ENCODE results near the gene SLC7A5. TPM values are rescaled to one million over a fixed set of nuclear protein-coding genes. Genes with fewer than 3 reads are reported as not detected.
"Not testable (repeated sequence)": the region's sequence is repeated elsewhere in the genome, so short reads cannot be mapped to it uniquely, and the experiment has no call there.

Gene SLC7A5
- total RNA-seq, 2 donors from 2014 or later: 130 to 233 TPM

GRCh38 chr16:87858151-87858993, 10.9 kb downstream of the SLC7A5 start:
- H3K36me3 Mint-ChIP-seq (ENCODE audit: low read depth): peaks cover 99% of the 10 kb centered on the region
- peak overlapping the region; percentile 93 for H3K27ac Mint-ChIP-seq
- not testable (repeated sequence) for H3K9me3 Mint-ChIP-seq; ATAC-seq (replicated peaks); H3K27me3 Mint-ChIP-seq
- peaks cover 16% of the 10 kb centered on the region for H3K4me1 Mint-ChIP-seq
- H3K4me3 Mint-ChIP-seq: peak overlapping the region; percentile 81

- peaks cover 21% of the 10 kb centered on the region for H3K4me1 Mint-ChIP-seq
- H3K27me3 Mint-ChIP-seq: no peaks in the 10 kb centered on the region
- H3K4me3 Mint-ChIP-seq: peak overlapping the region; percentile 81
- peaks cover 100% of the 10 kb centered on the region for H3K36me3 Mint-ChIP-seq (ENCODE audit: low read depth)
- no peak for ATAC-seq (replicated peaks)
- no peaks in the 10 kb centered on the region for H3K9me3 Mint-ChIP-seq
- peak overlapping the region; percentile 93 for H3K27ac Mint-ChIP-seq
Measured at GRCh38 chr16:87856791-87857228, 12.5 kb downstream of the SLC7A5 start.

- peak; percentile 70 for ATAC-seq (replicated peaks)
- H3K36me3 Mint-ChIP-seq (ENCODE audit: low read depth): peaks cover 100% of the 10 kb centered on the region
- H3K9me3 Mint-ChIP-seq: no peaks in the 10 kb centered on the region
Measured at GRCh38 chr16:87855852-87856715, 13.2 kb downstream of the SLC7A5 start.

GRCh38 chr16:87854907-87855683, 14.2 kb downstream of the SLC7A5 start:
- Mint-ChIP-seq H3K9me3 (no peaks in the 10 kb centered on the region), H3K36me3 (ENCODE audit: low read depth) (peaks cover 100% of the 10 kb centered on the region), H3K4me3 (peak overlapping the region; percentile 81), H3K27ac (peak overlapping the region; percentile 93), H3K4me1 (peaks cover 17% of the 10 kb centered on the region), H3K27me3 (no peaks in the 10 kb centered on the region)
- no peak for ATAC-seq (replicated peaks)

More at GRCh38 chr16:87855852-87856715, 13.2 kb downstream of the SLC7A5 start:
- peak overlapping the region; percentile 81 for H3K4me3 Mint-ChIP-seq
- peaks cover 21% of the 10 kb centered on the region for H3K4me1 Mint-ChIP-seq
- H3K27ac Mint-ChIP-seq: peak overlapping the region; percentile 93
- no peaks in the 10 kb centered on the region for H3K27me3 Mint-ChIP-seq

- no peak for ATAC-seq (replicated peaks)
- Mint-ChIP-seq H3K4me1 (peaks cover 17% of the 10 kb centered on the region), H3K4me3 (peak overlapping the region; percentile 81), H3K9me3 (no peaks in the 10 kb centered on the region), H3K27me3 (no peaks in the 10 kb centered on the region), H3K27ac (peak overlapping the region; percentile 83), H3K36me3 (ENCODE audit: low read depth) (peaks cover 100% of the 10 kb centered on the region)
Measured at GRCh38 chr16:87854053-87854906, 15.0 kb downstream of the SLC7A5 start.

DNA sequence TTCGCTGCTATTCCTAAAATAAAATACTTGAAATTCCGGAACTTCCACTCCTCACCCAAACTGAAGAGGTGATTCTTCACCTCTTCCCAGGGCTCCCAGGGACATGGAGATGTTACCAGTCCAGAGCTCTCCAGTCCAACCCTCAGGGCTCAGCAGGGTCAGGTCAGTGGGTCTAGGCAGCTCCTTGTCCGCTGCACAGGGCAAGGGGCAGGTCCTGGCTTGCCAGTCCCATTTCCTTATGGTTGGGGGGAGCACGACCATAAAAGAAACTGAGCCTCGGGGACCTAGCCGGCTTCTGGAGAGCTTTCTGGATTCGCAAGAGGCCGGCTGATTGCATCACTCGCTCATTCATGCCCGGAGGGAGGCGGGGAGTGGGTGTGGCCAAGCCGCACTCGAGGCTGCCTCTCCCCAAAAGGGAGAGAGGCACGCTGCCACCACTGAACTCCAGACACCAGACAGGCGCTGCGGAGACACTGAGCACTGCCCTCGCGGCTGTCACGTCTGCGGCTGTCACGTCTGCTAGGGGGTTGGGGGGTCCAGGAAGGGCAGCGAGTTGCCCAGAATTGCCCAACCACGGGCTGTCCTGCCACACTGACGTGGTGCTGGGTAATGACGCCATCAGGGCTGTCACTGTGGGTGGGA, 15.8 kb downstream of the SLC7A5 start:
- H3K9me3 Mint-ChIP-seq: no peaks in the 10 kb centered on the region
- H3K36me3 Mint-ChIP-seq (ENCODE audit: low read depth): peaks cover 100% of the 10 kb centered on the region
- H3K27ac Mint-ChIP-seq: peak overlapping the region; percentile 75
- peak overlapping the region; percentile 81 for H3K4me3 Mint-ChIP-seq
- ATAC-seq (replicated peaks): peak; percentile 60
- H3K4me1 Mint-ChIP-seq: peaks cover 17% of the 10 kb centered on the region
- H3K27me3 Mint-ChIP-seq: no peaks in the 10 kb centered on the region

DNA sequence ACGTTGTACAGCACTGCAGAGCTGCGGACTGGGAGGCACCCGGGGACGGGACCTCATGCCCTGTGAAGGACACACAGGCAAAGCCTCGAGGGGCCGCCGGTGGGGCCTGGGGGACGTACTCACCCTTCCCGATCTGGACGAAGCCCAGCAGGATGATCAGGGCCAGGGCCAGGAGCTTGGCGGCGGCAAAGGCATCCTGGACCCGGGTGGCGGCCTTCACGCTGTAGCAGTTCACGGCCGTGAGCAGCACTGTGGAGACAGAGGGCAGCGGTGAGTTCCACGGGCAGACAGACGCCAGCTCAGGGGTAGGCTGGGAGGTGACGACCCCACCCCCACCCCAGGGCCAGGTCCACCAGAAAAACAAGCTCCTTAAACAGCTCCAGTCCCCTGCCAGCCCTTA, 17.7 kb downstream of the SLC7A5 start:
- no peak for ATAC-seq (replicated peaks)
- Mint-ChIP-seq H3K9me3 (no peaks in the 10 kb centered on the region), H3K4me1 (peaks cover 6% of the 10 kb centered on the region), H3K4me3 (no peak overlapping the region), H3K36me3 (ENCODE audit: low read depth) (peaks cover 100% of the 10 kb centered on the region), H3K27ac (no peak overlapping the region), H3K27me3 (no peaks in the 10 kb centered on the region)

DNA sequence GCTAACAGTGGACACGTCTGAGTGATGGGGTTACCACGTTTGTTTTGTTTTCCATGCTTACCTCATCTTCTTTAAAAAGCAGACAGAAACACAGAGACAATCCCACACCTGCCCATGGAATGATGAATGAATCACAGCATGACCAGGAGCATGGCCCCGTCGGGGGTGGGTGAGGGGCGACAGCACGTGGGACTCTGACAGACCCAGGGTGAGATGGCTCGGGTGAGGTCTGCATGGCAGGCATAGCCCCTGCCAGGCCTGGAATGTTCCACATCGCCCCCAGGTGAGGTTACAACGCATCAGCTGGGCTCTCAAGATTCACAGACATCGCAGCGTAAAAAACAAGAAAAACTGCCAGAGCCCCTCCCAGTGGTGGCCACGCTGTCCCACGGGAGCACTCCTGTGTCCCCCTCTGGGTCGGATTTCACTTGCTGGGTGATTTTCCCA, 18.1 kb downstream of the SLC7A5 start:
- H3K27ac Mint-ChIP-seq: no peak overlapping the region
- no peak for ATAC-seq (replicated peaks)
- H3K4me3 Mint-ChIP-seq: no peak overlapping the region
- H3K9me3 Mint-ChIP-seq: no peaks in the 10 kb centered on the region
- peaks cover 100% of the 10 kb centered on the region for H3K36me3 Mint-ChIP-seq (ENCODE audit: low read depth)
- H3K27me3 Mint-ChIP-seq: no peaks in the 10 kb centered on the region
- H3K4me1 Mint-ChIP-seq: peaks cover 4% of the 10 kb centered on the region

DNA sequence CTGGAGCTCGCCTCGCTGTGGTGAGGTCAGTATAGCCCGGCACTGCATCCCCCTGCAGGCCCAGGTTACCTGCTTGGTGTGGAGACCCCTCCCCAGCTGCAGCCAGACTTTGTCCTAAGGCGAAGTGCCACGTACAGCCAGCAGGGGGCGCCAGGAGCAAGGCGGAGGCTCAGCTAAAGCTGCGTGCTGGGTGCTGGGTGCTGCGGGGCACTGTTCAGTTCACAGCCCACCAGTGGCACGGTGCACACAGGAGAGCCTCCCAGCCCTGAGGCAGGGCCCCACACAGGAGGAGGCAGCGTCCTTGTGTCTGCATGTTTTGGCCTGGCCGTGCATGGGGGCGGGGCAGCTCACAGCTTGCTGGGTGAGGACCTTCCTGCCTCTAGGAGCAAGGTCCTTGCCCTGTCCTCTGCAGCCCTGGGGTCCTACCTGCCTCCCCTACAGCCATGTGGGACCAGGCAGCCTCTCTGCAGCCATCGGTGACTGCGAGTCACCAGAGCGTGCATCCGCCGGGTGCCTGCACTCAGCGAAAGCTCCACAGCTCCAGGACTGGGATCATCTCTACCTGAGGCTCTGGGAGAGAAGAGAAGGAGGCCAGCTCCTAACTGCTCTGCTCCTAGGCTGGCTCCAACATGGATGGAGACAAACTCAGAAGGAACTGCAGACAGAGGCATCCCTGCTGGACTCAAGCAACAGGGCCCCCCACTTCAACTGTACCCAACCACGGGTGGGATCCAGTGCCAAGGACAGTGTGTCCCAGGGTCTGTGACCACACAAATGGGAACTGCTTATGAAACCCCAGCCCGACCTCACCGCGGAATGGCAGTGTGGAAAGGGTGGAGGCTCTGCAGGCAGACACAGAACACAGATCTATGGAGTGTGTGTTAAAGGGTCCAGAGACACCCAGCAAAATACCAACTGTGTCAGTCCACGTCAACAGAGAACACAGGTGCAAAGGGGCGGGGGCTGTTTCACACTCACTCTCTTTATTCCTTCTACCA, 19.0 kb downstream of the SLC7A5 start:
- Mint-ChIP-seq H3K4me3 (no peak overlapping the region), H3K36me3 (ENCODE audit: low read depth) (peaks cover 100% of the 10 kb centered on the region), H3K27ac (no peak overlapping the region), H3K27me3 (no peaks in the 10 kb centered on the region), H3K9me3 (no peaks in the 10 kb centered on the region), H3K4me1 (peaks cover 4% of the 10 kb centered on the region)
- ATAC-seq (replicated peaks): peak; percentile 51

- Mint-ChIP-seq H3K4me3 (no peak overlapping the region), H3K4me1 (peaks cover 9% of the 10 kb centered on the region), H3K27ac (no peak overlapping the region), H3K36me3 (ENCODE audit: low read depth) (peaks cover 100% of the 10 kb centered on the region), H3K27me3 (no peaks in the 10 kb centered on the region), H3K9me3 (no peaks in the 10 kb centered on the region)
- no peak for ATAC-seq (replicated peaks)
Measured at GRCh38 chr16:87849419-87850008, 19.8 kb downstream of the SLC7A5 start.

- Mint-ChIP-seq H3K9me3 (no peaks in the 10 kb centered on the region), H3K27ac (peak overlapping the region; percentile 17), H3K4me3 (no peak overlapping the region), H3K27me3 (no peaks in the 10 kb centered on the region), H3K4me1 (peaks cover 9% of the 10 kb centered on the region), H3K36me3 (ENCODE audit: low read depth) (peaks cover 95% of the 10 kb centered on the region)
- ATAC-seq (replicated peaks): no peak
Measured at GRCh38 chr16:87848676-87849345, 20.5 kb downstream of the SLC7A5 start.
